Esophagus mucosa (tissue), 1 donor: Measurements from ENCODE around the gene FBXO5. TPM values are rescaled to one million over a fixed set of nuclear protein-coding genes. Genes with fewer than 3 reads are reported as not detected.

ENCODE experiments used
- ATAC-seq: fragments of 200-7000 bp; cut with Tn5 transposase; one replicate; pipeline ENCODE4 v1.9.1; 2020
- total RNA-seq: library from RNA; stranded (reverse); gene quantifications from one replicate; pipeline ENCODE4 v1.2.4, GENCODE V29; 2023
- donor health status: DM: yes; HTN: yes; CAD: no.

The FBXO5 gene
- total RNA-seq, 1 donor from 2014 or later = 6.5 TPM

DNA sequence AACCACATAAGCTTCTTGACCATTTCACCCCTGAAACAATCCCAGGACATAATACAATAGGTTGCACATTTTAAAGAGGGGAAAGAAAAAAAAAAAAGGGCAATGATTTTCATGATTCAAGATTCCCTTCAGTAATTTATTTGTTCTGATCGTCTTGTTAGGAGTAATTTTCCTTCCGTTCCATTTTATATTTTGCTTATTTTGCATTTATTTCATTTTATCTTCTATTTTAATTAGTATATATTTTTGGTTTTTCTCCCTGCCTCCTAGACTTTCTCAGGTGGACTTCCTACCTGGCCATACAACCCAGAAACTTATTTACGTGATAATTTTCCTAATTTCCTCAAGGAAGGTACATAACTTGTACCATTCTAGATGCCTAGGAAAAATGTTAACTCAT is 32.6 kb downstream of the FBXO5 start:
- no peak for ATAC-seq

DNA sequence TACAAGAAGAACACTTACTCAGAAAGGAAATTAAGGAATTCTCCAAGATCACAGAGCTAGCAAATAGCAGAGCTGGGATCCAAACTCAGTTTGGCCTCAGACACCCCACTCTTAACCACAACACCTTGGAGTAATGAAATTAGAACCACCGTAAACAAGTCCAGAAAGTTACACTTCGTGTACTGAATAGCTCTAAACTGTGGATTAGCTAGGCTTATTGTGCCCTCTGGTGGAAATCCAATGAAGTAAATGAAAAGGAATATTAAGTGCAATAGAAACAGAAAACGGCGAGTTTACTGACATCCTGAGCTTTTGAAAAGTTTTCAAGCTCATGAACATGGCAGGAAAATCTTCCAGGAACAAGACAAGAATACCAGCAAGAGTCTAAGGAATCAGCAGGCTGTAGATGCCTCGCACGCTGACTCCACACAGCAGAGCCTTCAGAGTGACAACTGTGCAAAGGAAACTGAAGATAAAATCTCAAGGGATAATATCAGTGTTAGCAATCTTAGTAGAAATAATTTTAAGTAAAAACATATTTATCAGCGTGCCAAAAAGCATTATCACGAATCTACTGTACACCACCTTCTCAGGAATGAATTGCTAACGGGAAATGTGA is 34.6 kb downstream of the FBXO5 start:
- peak; percentile 60 for ATAC-seq

DNA sequence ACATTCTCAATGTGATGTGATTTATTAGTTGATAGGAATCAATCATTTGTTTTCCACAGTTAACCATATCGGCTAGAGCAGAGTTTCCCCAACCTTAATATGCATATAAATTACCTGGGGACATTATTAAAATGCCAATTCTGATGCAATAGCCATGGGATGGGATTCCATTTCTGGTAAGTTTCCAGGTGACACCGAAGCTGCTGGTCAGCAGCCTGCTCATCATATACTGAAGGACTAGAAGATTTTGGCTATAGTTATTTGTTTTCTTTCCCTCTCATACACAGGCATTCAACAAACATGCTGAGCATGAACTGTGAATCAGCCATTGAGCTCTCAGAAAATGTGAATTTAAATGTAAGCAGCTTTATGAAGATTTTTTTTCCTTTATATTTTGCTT is 35.8 kb downstream of the FBXO5 start:
- no peak for ATAC-seq

DNA sequence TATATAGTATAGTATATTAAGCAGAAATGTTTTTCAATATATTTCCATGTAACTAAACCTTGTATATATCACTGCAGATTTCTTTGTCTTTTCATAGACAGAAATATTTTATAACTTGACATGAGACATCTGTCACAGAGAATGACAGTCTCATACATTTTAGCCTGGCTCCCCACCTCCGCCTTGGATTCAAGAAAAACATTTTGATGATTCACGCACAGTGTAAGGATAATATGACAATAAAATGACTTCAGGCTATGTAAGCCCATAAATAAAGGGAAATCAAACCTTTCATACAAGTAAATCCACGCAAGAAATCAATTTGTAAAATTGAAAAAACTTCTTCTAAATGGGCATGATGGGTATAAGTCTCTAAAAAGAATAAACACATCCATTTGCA is 36.4 kb downstream of the FBXO5 start:
- ATAC-seq = no peak

DNA sequence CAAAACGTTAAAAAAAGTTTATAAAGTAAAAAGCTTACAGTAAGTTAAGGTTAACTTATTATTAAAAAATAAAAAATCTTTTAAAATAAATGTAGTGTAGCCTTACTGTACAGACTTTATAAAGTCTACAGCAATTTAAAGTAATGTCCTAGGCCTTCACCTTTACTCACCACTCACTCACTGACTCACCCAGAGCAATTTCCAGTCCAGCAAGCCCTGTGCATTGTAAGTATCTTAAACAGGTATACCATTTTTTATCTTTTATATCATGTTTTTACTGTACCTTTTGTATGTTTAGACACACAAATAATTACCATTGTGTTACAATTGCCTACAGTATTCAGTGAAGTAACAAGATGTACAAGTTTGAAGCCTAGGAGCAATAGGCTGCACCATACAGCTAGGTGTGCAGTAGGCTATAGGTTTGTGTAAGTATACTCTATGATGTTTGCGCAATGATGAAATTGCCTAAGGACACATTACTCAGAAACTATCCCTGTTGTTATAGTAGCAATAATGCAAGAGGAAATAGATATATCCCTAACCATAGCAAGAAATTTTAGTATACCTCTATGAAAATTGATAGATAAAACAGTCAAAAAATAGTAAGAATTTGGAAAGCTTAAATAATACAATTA is 39.5 kb downstream of the FBXO5 start:
- ATAC-seq = peak; percentile 98

DNA sequence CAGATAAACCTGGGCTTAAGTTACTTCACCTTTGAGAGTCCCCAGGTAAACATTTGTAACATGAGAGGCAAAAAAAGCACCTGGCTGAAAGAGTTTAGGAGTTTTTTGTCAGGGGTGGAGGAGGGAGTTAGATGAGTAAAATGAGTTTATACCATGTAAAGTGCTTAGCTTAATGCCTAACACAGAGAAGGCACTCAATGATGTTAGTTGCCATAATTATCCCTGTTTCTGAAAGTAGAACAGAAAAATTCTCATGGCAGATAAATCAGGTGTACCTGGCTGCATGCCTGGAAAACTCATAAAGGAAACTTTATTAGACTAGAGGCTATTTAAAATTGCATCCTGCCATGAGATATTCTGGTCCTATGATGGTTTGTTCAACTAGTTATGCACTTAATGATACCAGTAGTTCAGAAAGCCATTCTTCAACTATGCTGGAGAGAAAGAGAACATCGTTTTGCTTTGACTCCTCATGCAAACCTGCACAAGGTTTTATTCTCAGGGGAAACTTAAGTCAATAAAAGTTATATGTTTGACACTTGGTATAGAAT is 40.4 kb downstream of the FBXO5 start:
- ATAC-seq = no peak

DNA sequence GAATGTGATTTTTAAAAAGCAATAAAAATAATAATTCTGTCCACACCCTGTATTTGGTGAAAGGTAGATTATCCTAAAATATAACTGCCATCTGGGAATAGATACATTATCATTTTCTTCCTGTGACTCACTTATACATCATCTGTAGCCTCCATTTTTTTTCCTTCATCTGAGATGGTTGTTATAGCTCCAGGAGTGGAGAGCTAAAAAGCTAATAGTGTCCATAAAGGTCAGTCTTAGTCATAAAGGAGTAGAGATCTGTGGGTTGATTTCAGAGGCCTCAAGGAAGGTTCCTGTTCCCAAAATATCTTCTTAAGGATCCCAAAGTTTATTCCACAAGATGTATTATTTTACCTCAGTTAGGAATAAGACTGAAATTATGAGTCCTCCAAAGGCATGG is 41.1 kb downstream of the FBXO5 start:
- ATAC-seq = no peak

DNA sequence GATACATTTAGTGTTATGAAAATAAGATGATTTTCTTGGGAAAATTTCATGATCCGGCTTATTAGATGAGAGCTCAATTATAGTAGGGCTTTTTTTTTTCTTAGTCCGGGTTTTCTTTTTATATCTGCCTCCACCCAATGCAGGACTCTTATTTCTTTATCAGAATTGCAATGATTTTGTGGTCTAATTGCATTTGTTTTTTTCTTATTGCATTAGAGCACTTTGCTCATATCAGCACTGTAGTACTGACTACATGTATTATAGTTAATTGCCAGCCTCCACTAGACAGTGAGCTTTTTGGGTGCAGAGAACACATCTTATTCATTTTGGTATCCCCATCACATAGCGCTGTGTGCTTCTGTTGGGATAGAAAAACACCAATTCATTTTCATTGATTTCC is 50.0 kb downstream of the FBXO5 start:
- ATAC-seq = no peak

DNA sequence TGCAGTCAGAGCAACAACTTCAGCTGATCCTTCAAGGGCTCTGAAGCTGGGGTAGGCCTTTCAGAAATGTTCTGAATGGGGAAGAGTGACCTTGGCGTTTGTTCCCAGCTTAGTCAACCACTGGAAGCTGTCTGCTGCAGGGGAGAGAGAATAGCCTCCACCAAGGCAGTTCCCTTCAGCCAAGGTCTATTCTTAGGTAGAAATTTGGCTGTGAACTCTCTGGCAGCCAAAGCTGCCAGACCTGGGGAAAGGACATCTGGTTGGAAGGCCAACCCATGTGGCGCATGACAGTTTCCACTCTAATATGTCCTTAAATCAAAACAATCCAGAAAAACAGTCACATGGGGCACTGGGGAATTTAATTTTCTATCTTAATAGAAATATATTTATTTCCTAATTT is 60.1 kb downstream of the FBXO5 start:
- ATAC-seq = no peak

Other genes with a start within 250 kb of the FBXO5 start
- not detected for gene VIP, start 232.2 kb downstream of the FBXO5 start, total RNA-seq
- 11.5 TPM for gene MTRF1L, start 19.7 kb upstream of the FBXO5 start, total RNA-seq
- 1.6 TPM for gene RGS17, start 148.2 kb upstream of the FBXO5 start, total RNA-seq